ENCODE data around the gene TADA3. TPM values are rescaled to one million over a fixed set of nuclear protein-coding genes. Genes with fewer than 3 reads are reported as not detected.

TADA3 gene
- total and polyA plus RNA-seq, 8 donors, result 50.0 to 91.7 (median 74.8) TPM

GRCh38 chr3:9820543-9820942, 28.3 kb upstream of the TADA3 start:
- Histone ChIP-seq H3K27me3 (no peaks in the 10 kb centered on the region), H3K36me3 (peaks cover 0 to 29% of the 10 kb centered on the region in 2 donors), H3K4me1 (no peaks in the 10 kb centered on the region), H3K27ac (no peak overlapping the region), H3K4me3 (no peak overlapping the region), H3K9me3 (no peaks in the 10 kb centered on the region)
- DNase-seq (no peak), ATAC-seq (no peak)
- intact Hi-C loops (cut with DNase I), result no loop called here
- TF ChIP-seq CTCF (IDR thresholded peaks at IDR 0.05), result no peak

GRCh38 chr3:9818666-9819335, 26.5 kb upstream of the TADA3 start:
- no peak for TF ChIP-seq CTCF (IDR thresholded peaks at IDR 0.05)
- H3K9me3 ChIP-seq, result no peaks in the 10 kb centered on the region
- H3K4me1 ChIP-seq, result no peaks in the 10 kb centered on the region
- no peak for DNase-seq
- no peak overlapping the region for H3K4me3 ChIP-seq
- intact Hi-C loops (cut with DNase I), result no loop called here
- no peaks in the 10 kb centered on the region for H3K27me3 ChIP-seq
- H3K36me3 ChIP-seq, result peaks cover 0 to 44% of the 10 kb centered on the region in 2 donors
- no peak for ATAC-seq
- no peak overlapping the region for H3K27ac ChIP-seq

- ATAC-seq (no peak), DNase-seq (no peak)
- no peak for TF ChIP-seq CTCF (IDR thresholded peaks at IDR 0.05)
- no peak overlapping the region for H3K27ac ChIP-seq
- no peaks in the 10 kb centered on the region for H3K4me1 ChIP-seq
- no peaks in the 10 kb centered on the region for H3K27me3 ChIP-seq
- no peaks in the 10 kb centered on the region for H3K9me3 ChIP-seq
- no peak overlapping the region for H3K4me3 ChIP-seq
- intact Hi-C loops (cut with DNase I), result no loop called here
- peaks cover 0 to 53% of the 10 kb centered on the region in 2 donors for H3K36me3 ChIP-seq
These were observed 25.2 kb upstream of the TADA3 start for GRCh38 chr3:9817436-9817835.

GRCh38 chr3:9815986-9816385, 23.7 kb upstream of the TADA3 start:
- peaks cover 0 to 53% of the 10 kb centered on the region in 2 donors for H3K36me3 ChIP-seq
- no peak overlapping the region for H3K27ac ChIP-seq
- no peak for TF ChIP-seq CTCF (IDR thresholded peaks at IDR 0.05)
- H3K4me3 ChIP-seq, result no peak overlapping the region
- peaks cover 0 to under 1% of the 10 kb centered on the region in 2 donors for H3K4me1 ChIP-seq
- H3K27me3 ChIP-seq, result no peaks in the 10 kb centered on the region
- no peaks in the 10 kb centered on the region for H3K9me3 ChIP-seq
- no peak for ATAC-seq
- intact Hi-C loops (cut with DNase I), result no loop called here
- DNase-seq, result peak in 1 of 4 donors; percentile 50

- intact Hi-C loops (cut with DNase I), result no loop called here
- H3K27me3 ChIP-seq, result no peaks in the 10 kb centered on the region
- H3K27ac ChIP-seq, result no peak overlapping the region
- ATAC-seq (no peak), DNase-seq (no peak)
- TF ChIP-seq CTCF (IDR thresholded peaks at IDR 0.05), result no peak
- no peaks in the 10 kb centered on the region for H3K9me3 ChIP-seq
- H3K36me3 ChIP-seq, result peaks cover 0 to 37% of the 10 kb centered on the region in 2 donors
- H3K4me1 ChIP-seq, result peaks cover 0 to 23% of the 10 kb centered on the region in 2 donors
- H3K4me3 ChIP-seq, result no peak overlapping the region
These were observed 20.7 kb upstream of the TADA3 start for GRCh38 chr3:9812870-9813483.

Data from left lung (tissue), 10 donors.